Osteoblast (primary cell): ENCODE data around the gene IQGAP1. TPM values are rescaled to one million over a fixed set of nuclear protein-coding genes. Genes with fewer than 3 reads are reported as not detected.

Experiments
- DNase-seq: peaks from one replicate; pipeline ENCODE4 v3.0.0; 2011; ENCODE audit warnings: low spot score, mixed read lengths; ENCODE audit not compliant: insufficient read length; ENCODE audit errors: missing footprints
- H2AFZ ChIP-seq: 2 replicates; pipeline ENCODE4 v1.6.0; 2011; ENCODE audit warnings: mild to moderate bottlenecking, low read length
- H3K27ac ChIP-seq: 2 replicates; pipeline ENCODE4 v1.5.1; 2011; ENCODE audit warnings: mild to moderate bottlenecking, low read depth, low read length, moderate library complexity
- H3K27me3 ChIP-seq: 2 replicates; pipeline ENCODE4 v1.6.0; 2012; ENCODE audit warnings: mild to moderate bottlenecking, control low read depth, inconsistent platforms, low read length, moderate library complexity; ENCODE audit not compliant: insufficient read depth
- H3K36me3 ChIP-seq: 2 replicates; pipeline ENCODE4 v1.5.1; 2011; ENCODE audit warnings: mild to moderate bottlenecking, low read length, control low read depth, moderate library complexity; ENCODE audit not compliant: insufficient read depth
- H3K4me1 ChIP-seq: 2 replicates; pipeline ENCODE4 v1.5.1; 2011; ENCODE audit warnings: mild to moderate bottlenecking, low read length, control low read depth, moderate library complexity; ENCODE audit not compliant: insufficient read depth
- H3K4me2 ChIP-seq: 2 replicates; pipeline ENCODE4 v1.6.0; 2011; ENCODE audit warnings: mild to moderate bottlenecking, low read length; ENCODE audit not compliant: insufficient read depth
- H3K4me3 ChIP-seq: fragments of 200-600 bp; sonication (generic); 3 replicates; pipeline ENCODE4 v1.5.1; 2012; ENCODE audit warnings: mild to moderate bottlenecking, low read length, inconsistent platforms; ENCODE audit not compliant: insufficient read depth
- H3K79me2 ChIP-seq: 2 replicates; pipeline ENCODE4 v1.6.0; 2012; ENCODE audit warnings: mild to moderate bottlenecking, low read length, control low read depth, inconsistent platforms; ENCODE audit not compliant: insufficient read depth
- H3K9me3 ChIP-seq: 2 replicates; pipeline ENCODE4 v1.5.1; 2011; ENCODE audit warnings: low read depth, low read length, control low read depth
- H4K20me1 ChIP-seq: 2 replicates; pipeline ENCODE4 v1.6.0; 2012; ENCODE audit warnings: mild to moderate bottlenecking, low read length, control low read depth; ENCODE audit not compliant: insufficient read depth
- total RNA-seq: library from RNA; depleted of rRNA; stranded (reverse); fragments of >200 nt; gene quantifications from 2 replicates; pipeline ENCODE4 v1.2.3, GENCODE V29; 2012
- TF ChIP-seq, protein P1 (sequence below): IDR thresholded peaks from 2 replicates; pipeline ENCODE4 v1.5.1; 2011; ENCODE audit warnings: mild to moderate bottlenecking, low read depth, low read length, moderate library complexity; ENCODE audit errors: extremely low read depth

Gene IQGAP1
- total RNA-seq, 1 donor: 259 TPM

DNA sequence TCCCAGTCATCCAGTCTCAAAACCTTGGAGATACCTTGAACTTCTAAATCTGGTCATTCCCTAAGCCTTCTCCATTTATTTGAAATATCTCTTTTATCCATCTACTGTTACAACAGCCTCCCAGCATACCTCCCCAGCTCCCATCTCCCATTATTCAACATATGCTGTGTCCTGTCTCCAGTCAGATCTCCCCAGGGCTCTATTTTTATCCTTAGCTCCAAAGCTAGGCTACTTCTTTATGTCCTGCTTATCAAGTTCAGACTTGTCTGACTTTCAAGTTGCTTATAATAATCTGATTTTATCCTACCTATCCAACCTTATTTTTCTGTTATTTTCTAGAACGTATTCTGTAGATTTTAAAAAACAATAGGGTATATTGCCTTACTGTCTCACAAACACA is 44.2 kb downstream of the IQGAP1 start:
- TF ChIP-seq, protein P1, sequence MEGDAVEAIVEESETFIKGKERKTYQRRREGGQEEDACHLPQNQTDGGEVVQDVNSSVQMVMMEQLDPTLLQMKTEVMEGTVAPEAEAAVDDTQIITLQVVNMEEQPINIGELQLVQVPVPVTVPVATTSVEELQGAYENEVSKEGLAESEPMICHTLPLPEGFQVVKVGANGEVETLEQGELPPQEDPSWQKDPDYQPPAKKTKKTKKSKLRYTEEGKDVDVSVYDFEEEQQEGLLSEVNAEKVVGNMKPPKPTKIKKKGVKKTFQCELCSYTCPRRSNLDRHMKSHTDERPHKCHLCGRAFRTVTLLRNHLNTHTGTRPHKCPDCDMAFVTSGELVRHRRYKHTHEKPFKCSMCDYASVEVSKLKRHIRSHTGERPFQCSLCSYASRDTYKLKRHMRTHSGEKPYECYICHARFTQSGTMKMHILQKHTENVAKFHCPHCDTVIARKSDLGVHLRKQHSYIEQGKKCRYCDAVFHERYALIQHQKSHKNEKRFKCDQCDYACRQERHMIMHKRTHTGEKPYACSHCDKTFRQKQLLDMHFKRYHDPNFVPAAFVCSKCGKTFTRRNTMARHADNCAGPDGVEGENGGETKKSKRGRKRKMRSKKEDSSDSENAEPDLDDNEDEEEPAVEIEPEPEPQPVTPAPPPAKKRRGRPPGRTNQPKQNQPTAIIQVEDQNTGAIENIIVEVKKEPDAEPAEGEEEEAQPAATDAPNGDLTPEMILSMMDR: no peak
- Histone ChIP-seq H3K9me3 (no peaks in the 10 kb centered on the region), H3K4me1 (no peaks in the 10 kb centered on the region), H3K27ac (no peak overlapping the region), H2AFZ (no peak overlapping the region), H3K36me3 (peaks cover 27% of the 10 kb centered on the region), H3K4me3 (no peak overlapping the region), H3K27me3 (no peaks in the 10 kb centered on the region), H3K79me2 (peaks cover 87% of the 10 kb centered on the region), H3K4me2 (no peak overlapping the region), H4K20me1 (no peaks in the 10 kb centered on the region)
- no peak for DNase-seq

DNA sequence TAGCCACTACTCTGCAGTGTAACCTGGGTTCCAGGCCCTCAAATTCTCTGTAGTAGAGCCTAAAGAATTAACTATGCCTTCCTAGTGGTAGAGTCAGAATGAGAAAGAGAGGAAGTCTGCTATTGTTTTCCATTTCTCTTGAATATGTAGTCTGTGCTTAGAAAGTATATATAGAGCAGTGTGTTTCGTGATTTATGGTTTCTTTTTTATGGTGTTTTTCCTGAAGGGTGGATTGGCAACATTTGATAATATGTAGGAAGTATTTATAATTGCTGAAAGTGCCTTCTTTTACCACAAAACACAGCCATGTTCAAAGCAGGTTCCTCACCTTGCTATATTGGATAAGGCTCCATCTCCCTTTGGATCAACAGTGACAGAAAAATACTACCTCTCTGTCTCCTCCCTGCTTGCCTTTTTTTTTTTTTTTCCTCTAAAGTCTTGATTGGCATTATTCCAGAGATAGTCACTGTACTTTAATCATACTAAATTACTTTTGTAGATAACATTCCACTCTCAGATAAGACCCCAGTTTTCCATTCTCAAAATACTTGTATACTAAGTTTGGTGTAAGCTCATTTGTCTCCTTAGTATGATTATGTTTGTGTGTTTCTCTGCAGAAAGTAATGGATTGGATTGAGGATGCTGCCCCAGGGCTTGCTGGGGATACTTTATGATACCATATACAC is 47.8 kb downstream of the IQGAP1 start:
- DNase-seq: no peak
- Histone ChIP-seq H3K9me3 (no peaks in the 10 kb centered on the region), H3K27ac (no peak overlapping the region), H2AFZ (no peak overlapping the region), H4K20me1 (no peaks in the 10 kb centered on the region), H3K4me3 (no peak overlapping the region), H3K36me3 (peaks cover 22% of the 10 kb centered on the region), H3K79me2 (peaks cover 74% of the 10 kb centered on the region), H3K4me1 (no peaks in the 10 kb centered on the region), H3K4me2 (no peak overlapping the region), H3K27me3 (no peaks in the 10 kb centered on the region)
- TF ChIP-seq, protein P1: no peak

DNA sequence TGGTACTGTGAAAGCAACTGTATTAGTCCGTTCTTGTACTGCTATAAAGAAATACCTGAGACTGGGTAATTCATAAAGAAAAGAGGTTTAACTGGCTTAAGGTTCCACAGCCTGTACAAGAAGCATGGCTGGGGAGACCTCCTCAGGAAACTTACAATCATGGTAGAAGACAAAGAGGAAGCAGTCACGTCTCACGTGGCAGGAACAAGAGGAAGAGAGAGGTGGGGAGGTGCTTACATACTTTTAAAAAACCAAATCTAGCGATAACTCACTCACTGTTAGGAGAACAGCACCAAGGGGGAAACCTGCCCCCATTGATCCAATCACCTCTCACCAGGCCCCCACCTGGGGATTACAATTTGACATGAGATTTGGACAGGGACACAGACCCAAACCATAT is 48.9 kb downstream of the IQGAP1 start:
- TF ChIP-seq, protein P1: no peak
- no peak for DNase-seq
- H3K36me3 ChIP-seq: peaks cover 32% of the 10 kb centered on the region
- H3K9me3 ChIP-seq: no peaks in the 10 kb centered on the region
- H3K27ac ChIP-seq: no peak overlapping the region
- H2AFZ ChIP-seq: no peak overlapping the region
- no peak overlapping the region for H3K4me3 ChIP-seq
- no peaks in the 10 kb centered on the region for H4K20me1 ChIP-seq
- peaks cover 68% of the 10 kb centered on the region for H3K79me2 ChIP-seq
- no peaks in the 10 kb centered on the region for H3K4me1 ChIP-seq
- H3K4me2 ChIP-seq: no peak overlapping the region
- no peaks in the 10 kb centered on the region for H3K27me3 ChIP-seq

DNA sequence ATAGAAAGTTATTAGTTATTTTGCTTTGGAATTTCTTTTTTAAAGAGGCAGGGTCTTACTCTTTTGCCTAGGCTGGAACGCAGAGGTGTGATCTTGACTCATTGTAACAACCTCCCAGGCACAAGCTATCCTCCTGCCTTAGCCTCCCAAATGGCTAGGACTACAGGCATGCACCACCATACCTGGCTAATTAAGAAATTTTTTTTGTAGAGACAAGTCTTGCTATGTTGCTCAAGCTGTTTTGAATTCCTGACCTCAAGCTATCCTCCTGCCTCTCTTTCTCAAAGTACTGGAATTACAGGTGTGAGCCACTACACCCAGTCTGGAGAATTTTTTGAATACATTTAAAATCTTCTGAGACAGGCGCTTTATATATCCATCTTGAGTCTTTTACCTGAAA is 49.5 kb downstream of the IQGAP1 start:
- no peak overlapping the region for H3K4me2 ChIP-seq
- peaks cover 37% of the 10 kb centered on the region for H3K36me3 ChIP-seq
- H4K20me1 ChIP-seq: no peaks in the 10 kb centered on the region
- H3K4me3 ChIP-seq: no peak overlapping the region
- TF ChIP-seq, protein P1: no peak
- no peak overlapping the region for H2AFZ ChIP-seq
- no peaks in the 10 kb centered on the region for H3K4me1 ChIP-seq
- DNase-seq: no peak
- no peaks in the 10 kb centered on the region for H3K27me3 ChIP-seq
- H3K27ac ChIP-seq: no peak overlapping the region
- no peaks in the 10 kb centered on the region for H3K9me3 ChIP-seq
- peaks cover 62% of the 10 kb centered on the region for H3K79me2 ChIP-seq
